ENCODE measurements around the gene TBCD.

Gene TBCD

GRCh38 chr17:82895087-82895486 is 143.2 kb downstream of the TBCD start:
- Histone ChIP-seq H3K9me3 (replicated peaks in 1 of 11) (peaks cover 0 to 3% (median 0%) of the 10 kb centered on the region in 11 experiments; a peak in 1 of 22 replicates), H3K9ac (peak overlapping the region in 3 of 11 experiments; percentile 10 to 25 (median 23); a peak in 2 of 22 replicates), H4K20me1 (peaks cover 0 to 38% (median 12%) of the 10 kb centered on the region in 11 experiments; a peak in 10 of 22 replicates), H3K27me3 (no peaks in the 10 kb centered on the region), H3K27ac (peak overlapping the region in 3 of 11 experiments; percentile 37 to 49 (median 40); a peak in 4 of 22 replicates), H3K4me3 (no peak overlapping the region), H3K4me1 (peaks cover 52 to 94% (median 87%) of the 10 kb centered on the region in 10 experiments), H3K4me2 (peak overlapping the region in 8 of 11 experiments; percentile 75 to 96 (median 85); a peak in 16 of 22 replicates), H3K36me3 (peaks cover 14 to 60% (median 50%) of the 10 kb centered on the region in 11 experiments)
- TF ChIP-seq Cebpa-rat (IDR thresholded peaks at IDR 0.05), result no peak

- Histone ChIP-seq H3K9me3 (replicated peaks in 1 of 11) (peaks cover 0 to 3% (median 0%) of the 10 kb centered on the region in 11 experiments; a peak in 1 of 22 replicates), H4K20me1 (peaks cover 0 to 38% (median 13%) of the 10 kb centered on the region in 11 experiments; a peak in 13 of 22 replicates), H3K4me1 (peaks cover 57 to 94% (median 87%) of the 10 kb centered on the region in 10 experiments), H3K36me3 (peaks cover 6 to 48% (median 37%) of the 10 kb centered on the region in 11 experiments), H3K9ac (no peak overlapping the region), H3K4me2 (peak overlapping the region in 5 of 11 experiments; percentile 2 to 96 (median 86); a peak in 2 of 22 replicates), H3K27ac (no peak overlapping the region), H3K27me3 (no peaks in the 10 kb centered on the region), H3K4me3 (no peak overlapping the region)
- no peak for TF ChIP-seq Cebpa-rat (IDR thresholded peaks at IDR 0.05)
These were observed 144.5 kb downstream of the TBCD start for GRCh38 chr17:82896071-82897000.

- TF ChIP-seq Cebpa-rat (IDR thresholded peaks at IDR 0.05), result no peak
- H3K4me1 ChIP-seq, result peaks cover 66 to 97% (median 90%) of the 10 kb centered on the region in 10 experiments
- H3K27ac ChIP-seq, result peak overlapping the region in 6 of 11 experiments; percentile 1 to 60 (median 37); a peak in 6 of 22 replicates
- peaks cover 5 to 44% (median 34%) of the 10 kb centered on the region in 11 experiments; a peak in 21 of 22 replicates for H3K36me3 ChIP-seq
- H3K4me2 ChIP-seq, result peak overlapping the region; percentile 13 to 99 (median 94); a peak in 17 of 22 replicates
- H3K9ac ChIP-seq, result 0 out of 22 replicates have a peak overlapping the region, but pooled peaks of 1 of the 11 experiments have one; percentile 9
- peaks cover 0 to 3% (median 0%) of the 10 kb centered on the region in 11 experiments; a peak in 1 of 22 replicates for H3K9me3 ChIP-seq (replicated peaks in 1 of 11)
- peaks cover 0 to 49% (median 19%) of the 10 kb centered on the region in 11 experiments; a peak in 14 of 22 replicates for H4K20me1 ChIP-seq
- H3K27me3 ChIP-seq, result no peaks in the 10 kb centered on the region; a peak in 2 of 22 replicates
- H3K4me3 ChIP-seq, result no peak overlapping the region
These were observed 145.8 kb downstream of the TBCD start for GRCh38 chr17:82897514-82898249.

- Histone ChIP-seq H3K36me3 (peaks cover 11 to 55% (median 43%) of the 10 kb centered on the region in 11 experiments; a peak in 21 of 22 replicates), H3K9ac (peak overlapping the region in 1 of 11 experiments; percentile 76; a peak in 2 of 22 replicates), H3K4me2 (peak overlapping the region; percentile 83 to 99 (median 96)), H3K9me3 (replicated peaks in 1 of 11) (peaks cover 0 to 3% (median 0%) of the 10 kb centered on the region in 11 experiments; a peak in 1 of 22 replicates), H3K4me3 (no peak overlapping the region), H4K20me1 (peaks cover 0 to 54% (median 25%) of the 10 kb centered on the region in 11 experiments; a peak in 14 of 22 replicates), H3K4me1 (peaks cover 59 to 93% (median 87%) of the 10 kb centered on the region in 10 experiments), H3K27me3 (no peaks in the 10 kb centered on the region; a peak in 2 of 22 replicates), H3K27ac (peak overlapping the region in 2 of 11 experiments; percentile 20 to 29; a peak in 3 of 22 replicates)
- TF ChIP-seq Cebpa-rat (IDR thresholded peaks at IDR 0.05), result no peak
These were observed 147.2 kb downstream of the TBCD start for GRCh38 chr17:82898976-82899514.

GRCh38 chr17:82899941-82900340 is 148.1 kb downstream of the TBCD start:
- H3K4me2 ChIP-seq, result peak overlapping the region; percentile 83 to 99 (median 96)

GRCh38 chr17:82900741-82901140 is 148.9 kb downstream of the TBCD start:
- Histone ChIP-seq H3K9me3 (replicated peaks in 1 of 11) (peaks cover 0 to 3% (median 0%) of the 10 kb centered on the region in 11 experiments; a peak in 1 of 22 replicates), H3K9ac (peak overlapping the region; percentile 54 to 76 (median 61)), H3K36me3 (peaks cover 18 to 56% (median 44%) of the 10 kb centered on the region in 11 experiments), H3K27ac (peak overlapping the region; percentile 39 to 78 (median 61); a peak in 21 of 22 replicates), H3K4me1 (peaks cover 51 to 91% (median 84%) of the 10 kb centered on the region in 10 experiments), H3K27me3 (no peaks in the 10 kb centered on the region; a peak in 2 of 22 replicates), H4K20me1 (peaks cover 0 to 63% (median 33%) of the 10 kb centered on the region in 11 experiments; a peak in 14 of 22 replicates), H3K4me2 (peak overlapping the region; percentile 83 to 99 (median 96)), H3K4me3 (peak overlapping the region; percentile 39 to 58 (median 50))
- TF ChIP-seq Cebpa-rat (IDR thresholded peaks at IDR 0.05), result no peak

More at GRCh38 chr17:82899941-82900340, 148.1 kb downstream of the TBCD start:
- Histone ChIP-seq H3K27me3 (no peaks in the 10 kb centered on the region; a peak in 2 of 22 replicates), H3K9me3 (replicated peaks in 1 of 11) (peaks cover 0 to 3% (median 0%) of the 10 kb centered on the region in 11 experiments; a peak in 1 of 22 replicates), H3K9ac (peak overlapping the region; percentile 54 to 76 (median 61); a peak in 18 of 22 replicates), H3K27ac (peak overlapping the region; percentile 39 to 78 (median 61); a peak in 21 of 22 replicates), H4K20me1 (peaks cover 0 to 62% (median 31%) of the 10 kb centered on the region in 11 experiments; a peak in 14 of 22 replicates), H3K4me1 (peaks cover 51 to 93% (median 87%) of the 10 kb centered on the region in 10 experiments), H3K36me3 (peaks cover 18 to 58% (median 47%) of the 10 kb centered on the region in 11 experiments), H3K4me3 (peak overlapping the region in 6 of 10 experiments; percentile 39 to 58 (median 56); a peak in 7 of 20 replicates)
- no peak for TF ChIP-seq Cebpa-rat (IDR thresholded peaks at IDR 0.05)

GRCh38 chr17:82901356-82901755 is 149.5 kb downstream of the TBCD start:
- Histone ChIP-seq H3K9me3 (replicated peaks in 1 of 11) (peaks cover 0 to 3% (median 0%) of the 10 kb centered on the region in 11 experiments; a peak in 1 of 22 replicates), H3K4me1 (peaks cover 51 to 92% (median 85%) of the 10 kb centered on the region in 10 experiments), H3K4me2 (peak overlapping the region; percentile 83 to 99 (median 96)), H3K27ac (peak overlapping the region; percentile 39 to 78 (median 61); a peak in 21 of 22 replicates), H3K4me3 (peak overlapping the region; percentile 39 to 58 (median 50)), H3K36me3 (peaks cover 23 to 56% (median 44%) of the 10 kb centered on the region in 11 experiments), H3K27me3 (no peaks in the 10 kb centered on the region; a peak in 2 of 22 replicates), H4K20me1 (peaks cover 0 to 69% (median 36%) of the 10 kb centered on the region in 11 experiments; a peak in 15 of 22 replicates), H3K9ac (peak overlapping the region; percentile 54 to 76 (median 61))
- no peak for TF ChIP-seq Cebpa-rat (IDR thresholded peaks at IDR 0.05)

All from BLaER1 treated with 17β-estradiol and CSF1 and Interleukin-3, amounts not matched to agents 10 nM and 100 nM (cell line).